Lower lobe of right lung (tissue), 2 donors: ENCODE data around the gene SLF1. TPM values are rescaled to one million over a fixed set of nuclear protein-coding genes. Genes with fewer than 3 reads are reported as not detected.

ENCODE experiments used
- ATAC-seq, 2 donors: fragments of 200-7000 bp; cut with Tn5 transposase; one replicate each; pipeline ENCODE4 v1.9.1; 2020 to 2022; ENCODE audit warnings: mild to moderate bottlenecking in 2 of 2, moderate library complexity in 2 of 2
- DNase-seq: peaks from one replicate; pipeline ENCODE4 v3.0.0-alpha.2; 2020
- H3K27ac ChIP-seq: fragments of 200-600 bp; one replicate; pipeline ENCODE4 v1.8.0; 2022
- H3K27me3 ChIP-seq: fragments of 200-600 bp; one replicate; pipeline ENCODE4 v1.8.0; 2022; ENCODE audit warnings: low read depth
- H3K36me3 ChIP-seq: fragments of 200-600 bp; one replicate; pipeline ENCODE4 v1.8.0; 2022; ENCODE audit warnings: mild to moderate bottlenecking
- H3K4me1 ChIP-seq: fragments of 200-600 bp; one replicate; pipeline ENCODE4 v1.8.0; 2022
- H3K4me3 ChIP-seq: fragments of 200-600 bp; one replicate; pipeline ENCODE4 v1.8.0; 2022; ENCODE audit warnings: mild to moderate bottlenecking
- H3K9me3 ChIP-seq: fragments of 200-600 bp; one replicate; pipeline ENCODE4 v1.8.0; 2022
- intact Hi-C: fragments of 100-400 bp; cut with DNase I; formaldehyde crosslinking; loops from one replicate; pipeline ENCODE4 v1.11.0; 2022
- total RNA-seq: library from RNA; stranded (reverse); fragmentation: NEBNext Ultra II Directional; extraction: Animal tissue kit (Norgen Biotek cat#: 25700); gene quantifications from one replicate; pipeline ENCODE4 v1.2.1, GENCODE V29; 2021
- TF ChIP-seq, protein P1 (sequence below): fragments of 200-600 bp; IDR thresholded peaks from one replicate; pipeline ENCODE4 v1.8.0; 2022; ENCODE audit warnings: antibody characterized with exemption, mild to moderate bottlenecking
- donor health status: DM: no; HTN: yes; CAD: no; lungs with severe emphysema.

SLF1 gene
- total RNA-seq, 1 donor from 2014 or later, result 6.1 TPM

DNA sequence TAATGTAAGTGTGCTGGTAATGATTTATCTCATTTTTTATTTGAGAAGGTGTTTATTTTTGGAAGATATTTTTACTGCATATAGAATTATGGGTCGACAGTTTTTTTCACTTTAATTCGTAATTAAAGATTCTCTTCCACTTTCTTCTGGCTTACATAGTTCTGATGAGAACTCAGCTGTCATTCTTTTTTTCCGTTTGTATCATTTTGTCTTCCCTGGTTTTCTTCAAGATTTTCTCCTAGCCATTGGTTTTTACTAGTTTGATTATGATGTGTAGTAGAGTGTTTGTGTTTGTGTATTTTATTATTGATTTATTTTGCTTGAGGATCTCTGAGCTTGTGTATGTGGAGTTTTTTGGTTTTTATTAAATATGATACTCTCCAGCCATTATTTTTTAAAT, 21.7 kb downstream of the SLF1 start:
- no peak overlapping the region for H3K4me3 ChIP-seq
- peaks cover 4% of the 10 kb centered on the region for H3K36me3 ChIP-seq
- no peaks in the 10 kb centered on the region for H3K27me3 ChIP-seq
- DNase-seq, result no peak
- no peak overlapping the region for H3K27ac ChIP-seq
- no peaks in the 10 kb centered on the region for H3K4me1 ChIP-seq
- intact Hi-C loops, result no loop called here
- TF ChIP-seq, protein P1, sequence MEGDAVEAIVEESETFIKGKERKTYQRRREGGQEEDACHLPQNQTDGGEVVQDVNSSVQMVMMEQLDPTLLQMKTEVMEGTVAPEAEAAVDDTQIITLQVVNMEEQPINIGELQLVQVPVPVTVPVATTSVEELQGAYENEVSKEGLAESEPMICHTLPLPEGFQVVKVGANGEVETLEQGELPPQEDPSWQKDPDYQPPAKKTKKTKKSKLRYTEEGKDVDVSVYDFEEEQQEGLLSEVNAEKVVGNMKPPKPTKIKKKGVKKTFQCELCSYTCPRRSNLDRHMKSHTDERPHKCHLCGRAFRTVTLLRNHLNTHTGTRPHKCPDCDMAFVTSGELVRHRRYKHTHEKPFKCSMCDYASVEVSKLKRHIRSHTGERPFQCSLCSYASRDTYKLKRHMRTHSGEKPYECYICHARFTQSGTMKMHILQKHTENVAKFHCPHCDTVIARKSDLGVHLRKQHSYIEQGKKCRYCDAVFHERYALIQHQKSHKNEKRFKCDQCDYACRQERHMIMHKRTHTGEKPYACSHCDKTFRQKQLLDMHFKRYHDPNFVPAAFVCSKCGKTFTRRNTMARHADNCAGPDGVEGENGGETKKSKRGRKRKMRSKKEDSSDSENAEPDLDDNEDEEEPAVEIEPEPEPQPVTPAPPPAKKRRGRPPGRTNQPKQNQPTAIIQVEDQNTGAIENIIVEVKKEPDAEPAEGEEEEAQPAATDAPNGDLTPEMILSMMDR, result no peak
- no peak for ATAC-seq
- peaks cover 20% of the 10 kb centered on the region for H3K9me3 ChIP-seq

DNA sequence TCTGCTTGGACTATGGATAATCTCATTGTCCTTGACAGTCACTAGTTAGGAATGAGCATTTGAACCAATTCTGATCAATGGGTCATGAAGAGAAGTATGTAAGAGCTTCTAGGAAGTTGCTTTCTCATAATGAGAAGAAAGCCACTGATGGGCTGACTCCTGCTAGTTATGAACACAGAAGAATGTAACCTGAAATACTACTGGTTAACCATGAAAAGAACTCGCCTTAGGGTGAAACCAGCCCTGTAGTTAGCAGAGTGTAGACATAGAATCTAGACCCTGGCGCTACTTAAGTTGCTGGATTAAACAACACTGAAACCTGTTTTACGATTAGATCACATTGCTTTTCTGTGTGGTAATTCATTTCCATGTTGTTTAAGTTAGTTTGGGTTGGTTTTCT, 26.6 kb downstream of the SLF1 start:
- TF ChIP-seq, protein P1, result no peak
- Histone ChIP-seq H3K27me3 (no peaks in the 10 kb centered on the region), H3K9me3 (peaks cover 7% of the 10 kb centered on the region), H3K4me3 (no peak overlapping the region), H3K36me3 (peaks cover 4% of the 10 kb centered on the region), H3K4me1 (no peaks in the 10 kb centered on the region), H3K27ac (no peak overlapping the region)
- ATAC-seq (no peak), DNase-seq (no peak)
- intact Hi-C loops, result no loop called here

DNA sequence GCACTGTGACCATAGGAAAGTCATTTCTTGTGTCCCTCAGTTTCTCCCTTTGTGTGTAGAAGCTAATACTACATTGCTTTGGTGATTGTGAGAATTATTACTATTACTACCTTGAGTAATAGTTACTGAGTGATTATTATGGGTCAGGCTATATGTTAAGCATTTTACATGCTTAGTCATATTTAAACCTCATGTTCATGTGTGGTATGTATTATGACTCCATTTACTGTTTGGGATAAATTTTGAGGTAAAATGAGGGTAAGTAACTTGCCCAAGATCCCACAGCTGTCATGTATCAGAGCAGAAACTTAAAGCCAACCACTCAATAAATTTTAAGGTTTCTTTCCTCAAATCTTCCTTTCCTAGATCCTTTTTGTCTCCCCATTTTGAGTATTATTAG, 28.3 kb downstream of the SLF1 start:
- TF ChIP-seq, protein P1, result no peak
- peaks cover 4% of the 10 kb centered on the region for H3K36me3 ChIP-seq
- H3K4me1 ChIP-seq, result no peaks in the 10 kb centered on the region
- no peaks in the 10 kb centered on the region for H3K27me3 ChIP-seq
- no peak overlapping the region for H3K4me3 ChIP-seq
- ATAC-seq, result no peak
- intact Hi-C loops, result no loop called here
- H3K27ac ChIP-seq, result no peak overlapping the region
- DNase-seq, result no peak
- H3K9me3 ChIP-seq, result no peaks in the 10 kb centered on the region

DNA sequence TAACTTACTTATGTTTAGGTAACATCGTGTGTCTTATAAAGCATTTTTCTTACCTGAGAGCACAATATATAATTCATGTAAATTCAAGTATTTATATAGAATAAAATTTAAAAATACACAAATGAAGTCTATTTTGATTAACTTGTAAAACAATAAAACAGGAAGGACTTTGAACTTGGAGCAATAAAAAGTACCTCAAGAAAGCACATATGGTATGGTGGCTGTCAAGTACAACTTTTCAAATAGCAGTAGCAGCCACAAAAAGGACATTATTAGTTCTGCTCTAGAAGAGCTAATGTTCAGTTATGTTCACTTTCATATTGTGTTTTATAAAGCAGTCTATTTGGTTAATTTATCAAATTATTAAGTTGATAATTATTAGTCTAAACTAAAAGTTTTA, 31.4 kb downstream of the SLF1 start:
- Histone ChIP-seq H3K9me3 (peaks cover 2% of the 10 kb centered on the region), H3K27ac (no peak overlapping the region), H3K36me3 (no peaks in the 10 kb centered on the region), H3K4me3 (no peak overlapping the region), H3K27me3 (no peaks in the 10 kb centered on the region), H3K4me1 (no peaks in the 10 kb centered on the region)
- TF ChIP-seq, protein P1, result no peak
- ATAC-seq, result no peak
- intact Hi-C loops, result no loop called here
- DNase-seq, result no peak

DNA sequence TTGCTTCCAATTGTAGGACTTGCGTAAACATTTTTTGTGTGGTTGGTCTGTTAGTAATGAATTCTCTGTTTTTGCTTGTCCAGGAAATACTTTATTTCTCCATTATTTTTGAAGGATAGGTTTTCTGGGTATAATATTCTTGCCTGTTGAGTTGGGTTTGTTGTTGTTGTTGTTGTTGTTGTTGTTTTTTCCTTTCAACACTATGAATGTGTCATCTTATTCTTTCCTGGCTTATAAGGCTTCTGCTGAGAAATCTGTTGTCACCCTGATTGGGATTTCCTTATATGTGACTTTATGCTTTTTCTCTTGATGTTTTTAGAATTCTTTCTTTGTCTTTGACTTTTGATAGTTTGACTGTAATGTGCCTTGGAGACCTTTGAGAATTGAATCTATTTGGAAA, 39.8 kb downstream of the SLF1 start:
- TF ChIP-seq, protein P1, result no peak
- no peaks in the 10 kb centered on the region for H3K27me3 ChIP-seq
- ATAC-seq (no peak), DNase-seq (no peak)
- peaks cover 24% of the 10 kb centered on the region for H3K9me3 ChIP-seq
- no peaks in the 10 kb centered on the region for H3K4me1 ChIP-seq
- no peaks in the 10 kb centered on the region for H3K36me3 ChIP-seq
- intact Hi-C loops, result no loop called here
- H3K4me3 ChIP-seq, result no peak overlapping the region
- no peak overlapping the region for H3K27ac ChIP-seq

DNA sequence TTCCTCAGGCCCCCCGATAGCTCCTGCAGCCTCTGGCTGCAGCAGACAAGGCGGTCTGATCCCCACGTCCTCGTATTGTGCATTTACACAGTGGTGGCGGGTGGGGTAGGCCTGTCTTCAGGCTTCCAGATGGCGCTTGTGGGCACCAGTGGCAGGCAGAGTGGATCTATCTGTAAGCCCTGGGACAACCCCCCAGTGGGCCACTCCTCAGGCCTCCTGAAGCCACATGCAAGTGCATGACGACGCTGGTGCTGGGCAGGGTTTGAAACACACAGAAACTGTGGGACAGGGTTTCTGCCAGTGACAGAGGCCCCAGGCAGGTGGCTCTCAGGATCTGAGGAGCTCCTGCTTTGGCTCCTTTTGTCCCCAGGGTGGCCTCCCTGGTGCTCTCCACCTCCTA, 42.0 kb downstream of the SLF1 start:
- ATAC-seq, result peak in 1 of 2 donors; percentile 21
- DNase-seq, result no peak
- Histone ChIP-seq H3K9me3 (peaks cover 16% of the 10 kb centered on the region), H3K4me3 (no peak overlapping the region), H3K4me1 (no peaks in the 10 kb centered on the region), H3K27ac (no peak overlapping the region), H3K27me3 (no peaks in the 10 kb centered on the region), H3K36me3 (no peaks in the 10 kb centered on the region)
- intact Hi-C loops, result no loop called here
- TF ChIP-seq, protein P1, result no peak
